Measurements from ENCODE around the gene COX18. TPM values are rescaled to one million over a fixed set of nuclear protein-coding genes. Genes with fewer than 3 reads are reported as not detected.

COX18 gene
- total RNA-seq, 2 experiments from 2014 or later, result 16.9 to 23.5 TPM

DNA sequence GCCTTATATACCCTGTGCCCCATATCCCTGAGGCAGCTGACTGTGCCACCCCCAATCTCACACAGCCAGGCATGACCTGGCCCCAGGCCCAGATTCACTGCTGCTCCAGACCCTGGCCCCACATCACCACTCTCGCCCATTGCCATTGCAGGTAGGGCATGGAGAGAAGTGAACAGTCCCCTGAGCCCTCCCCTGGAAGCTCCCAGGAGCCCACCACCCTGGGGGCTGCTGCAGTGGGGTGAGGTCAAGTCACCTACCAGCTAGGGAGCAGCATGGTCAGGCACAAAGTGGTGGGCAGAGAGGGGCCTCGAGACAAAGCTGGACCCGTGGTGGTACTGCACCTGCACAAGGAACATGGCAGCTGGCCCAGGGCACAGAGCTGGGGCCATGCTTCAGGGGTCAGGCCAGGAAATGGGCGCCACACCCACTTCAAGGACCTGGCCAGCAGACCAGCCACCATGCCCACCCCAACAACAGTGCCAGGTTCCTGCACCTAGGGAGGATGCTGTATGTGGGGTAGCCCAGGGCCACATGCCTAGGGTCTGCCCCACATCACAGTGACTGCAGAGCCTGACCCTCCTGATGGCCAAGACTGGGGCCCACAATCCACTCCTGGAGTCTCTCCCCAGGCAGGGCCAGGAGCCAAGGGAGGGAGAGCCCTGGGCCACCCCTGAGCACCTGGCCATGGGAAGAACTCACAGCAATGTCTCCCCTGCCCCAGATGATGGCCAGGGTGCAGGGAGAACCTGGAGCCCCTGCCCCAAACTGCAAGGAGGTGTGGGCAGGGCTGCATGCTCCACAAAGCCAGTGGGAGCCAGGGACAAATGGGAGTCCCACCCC, 58.5 kb downstream of the COX18 start:
- no peaks in the 10 kb centered on the region for H3K9me2 ChIP-seq (ENCODE audit: insufficient read depth, low read length)
- no peaks in the 10 kb centered on the region for H3K79me2 ChIP-seq (ENCODE audit: insufficient read depth, low read depth, low read length)
- intact Hi-C loops (cut with micrococcal nuclease; ENCODE audit: unreplicated experiment), result no loop called here
- no peak overlapping the region for H3K4me2 ChIP-seq (ENCODE audit: low read length)
- ChIA-PET POLR2A (interaction anchor here (0.6 kb wide), 1 partner anchor 44 kb away, joined by 3 read pairs; no protein-coding TSS in a partner anchor), CTCF (ENCODE audit: unreplicated experiment) (no interaction called here)
- no peak overlapping the region for H3K27ac ChIP-seq (ENCODE audit: low read depth, low read length, poor library complexity, severe bottlenecking)
- H3K9me3 ChIP-seq (ENCODE audit: low read length), result peaks cover 6% of the 10 kb centered on the region; the same call in 1 of the 2 replicates
- TF ChIP-seq EZH2phosphoT487 (IDR thresholded peaks at IDR 0.05; ENCODE audit: borderline replicate concordance, low read depth, low read length) (no peak), CTCF (conservative IDR thresholded peaks at IDR 0.05; ENCODE audit: low read length) (no peak)
- DNase-seq (ENCODE audit: low spot score), result no peak
- no peaks in the 10 kb centered on the region for H4K20me1 ChIP-seq (ENCODE audit: insufficient read depth, low read length)
- H3K4me1 ChIP-seq (ENCODE audit: insufficient read depth, low read length, poor library complexity, severe bottlenecking), result peaks cover 7% of the 10 kb centered on the region
- H3K36me3 ChIP-seq (ENCODE audit: insufficient read depth, low read length), result no peaks in the 10 kb centered on the region
- no TSS peak for BruUV-seq (replicated peaks)
- H2AFZ ChIP-seq (ENCODE audit: low read length), result no peak overlapping the region
- no peak overlapping the region for H3K4me3 ChIP-seq (ENCODE audit: low read depth, low read length, poor library complexity, severe bottlenecking)

DNA sequence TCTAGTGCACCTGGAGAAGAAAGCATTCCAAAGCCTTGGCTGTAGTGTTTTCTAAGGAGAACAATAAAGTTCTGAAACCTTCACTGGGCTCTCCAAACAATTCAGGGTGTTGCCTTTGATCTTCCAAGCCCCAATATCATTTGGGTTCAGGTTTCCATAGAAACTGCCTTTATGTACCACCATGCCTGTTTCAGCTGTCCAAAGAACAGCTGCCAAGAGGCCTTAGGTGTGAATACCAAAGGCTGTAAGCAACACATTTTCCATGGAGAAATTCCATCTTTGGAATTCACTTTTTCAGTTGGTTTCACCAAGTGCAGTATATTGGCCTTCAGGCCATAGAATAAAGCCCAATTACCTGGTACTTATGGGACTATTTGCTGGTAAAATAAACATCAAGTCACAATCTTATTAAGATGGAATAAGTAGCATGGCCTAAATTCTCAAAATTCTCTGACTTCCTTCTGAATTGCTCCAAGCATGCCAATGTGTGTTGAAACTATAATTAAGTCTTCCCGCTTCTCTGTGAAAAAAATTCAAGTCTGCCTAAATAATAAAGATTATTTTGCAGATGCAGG, 61.9 kb downstream of the COX18 start:
- Histone ChIP-seq H3K4me1 (ENCODE audit: insufficient read depth, low read length, poor library complexity, severe bottlenecking) (peaks cover 8% of the 10 kb centered on the region), H3K36me3 (ENCODE audit: insufficient read depth, low read length) (no peaks in the 10 kb centered on the region), H3K27ac (ENCODE audit: low read depth, low read length, poor library complexity, severe bottlenecking) (no peak overlapping the region), H3K9me2 (ENCODE audit: insufficient read depth, low read length) (no peaks in the 10 kb centered on the region), H2AFZ (ENCODE audit: low read length) (no peak overlapping the region), H3K4me3 (ENCODE audit: low read depth, low read length, poor library complexity, severe bottlenecking) (no peak overlapping the region), H4K20me1 (ENCODE audit: insufficient read depth, low read length) (no peaks in the 10 kb centered on the region), H3K79me2 (ENCODE audit: insufficient read depth, low read depth, low read length) (no peaks in the 10 kb centered on the region), H3K4me2 (ENCODE audit: low read length) (no peak overlapping the region), H3K9me3 (ENCODE audit: low read length) (peaks cover 6% of the 10 kb centered on the region; the same call in 1 of the 2 replicates)
- ChIA-PET CTCF (ENCODE audit: unreplicated experiment) (no interaction called here), POLR2A (no interaction called here)
- TF ChIP-seq EZH2phosphoT487 (IDR thresholded peaks at IDR 0.05; ENCODE audit: borderline replicate concordance, low read depth, low read length) (no peak), CTCF (conservative IDR thresholded peaks at IDR 0.05; ENCODE audit: low read length) (no peak)
- intact Hi-C loops (cut with micrococcal nuclease; ENCODE audit: unreplicated experiment), result no loop called here
- BruUV-seq (replicated peaks), result no TSS peak
- no peak for DNase-seq (ENCODE audit: low spot score)

All from OCI-LY7 (cell line).